AG10803 (cell line): ENCODE measurements around the gene SHC3.

Source experiments
- DNase-seq: peaks from one replicate; pipeline ENCODE4 v3.0.0; 2010; ENCODE audit warnings: low read depth
- H3K4me3 ChIP-seq: 2 replicates; pipeline ENCODE4 v1.5.1; 2011; ENCODE audit warnings: mild to moderate bottlenecking, low read length, control low read depth
- TF ChIP-seq, protein P1 (sequence below): conservative IDR thresholded peaks from 2 replicates; pipeline ENCODE4 v1.5.1; 2011; ENCODE audit warnings: mild to moderate bottlenecking, low read length, control low read depth, inconsistent platforms

Gene SHC3

DNA sequence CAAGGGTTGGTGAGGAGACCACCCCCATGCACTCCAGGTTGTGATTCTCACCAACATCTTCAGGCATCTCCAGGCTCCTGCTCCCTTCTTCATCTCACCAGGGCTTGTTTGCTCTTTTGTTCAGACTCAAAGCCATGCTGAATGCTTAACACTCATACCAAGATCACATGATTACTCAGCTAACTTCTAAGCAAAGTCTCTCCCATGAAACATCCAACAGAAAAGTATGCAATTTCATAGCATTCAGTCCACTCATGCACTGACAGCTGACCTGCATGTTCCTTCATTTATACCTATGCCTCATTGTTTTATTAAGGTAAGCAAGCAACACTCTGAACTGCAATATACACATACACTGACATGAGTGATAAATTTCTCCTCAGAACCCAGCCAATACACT, 69.0 kb downstream of the SHC3 start:
- TF ChIP-seq, protein P1, sequence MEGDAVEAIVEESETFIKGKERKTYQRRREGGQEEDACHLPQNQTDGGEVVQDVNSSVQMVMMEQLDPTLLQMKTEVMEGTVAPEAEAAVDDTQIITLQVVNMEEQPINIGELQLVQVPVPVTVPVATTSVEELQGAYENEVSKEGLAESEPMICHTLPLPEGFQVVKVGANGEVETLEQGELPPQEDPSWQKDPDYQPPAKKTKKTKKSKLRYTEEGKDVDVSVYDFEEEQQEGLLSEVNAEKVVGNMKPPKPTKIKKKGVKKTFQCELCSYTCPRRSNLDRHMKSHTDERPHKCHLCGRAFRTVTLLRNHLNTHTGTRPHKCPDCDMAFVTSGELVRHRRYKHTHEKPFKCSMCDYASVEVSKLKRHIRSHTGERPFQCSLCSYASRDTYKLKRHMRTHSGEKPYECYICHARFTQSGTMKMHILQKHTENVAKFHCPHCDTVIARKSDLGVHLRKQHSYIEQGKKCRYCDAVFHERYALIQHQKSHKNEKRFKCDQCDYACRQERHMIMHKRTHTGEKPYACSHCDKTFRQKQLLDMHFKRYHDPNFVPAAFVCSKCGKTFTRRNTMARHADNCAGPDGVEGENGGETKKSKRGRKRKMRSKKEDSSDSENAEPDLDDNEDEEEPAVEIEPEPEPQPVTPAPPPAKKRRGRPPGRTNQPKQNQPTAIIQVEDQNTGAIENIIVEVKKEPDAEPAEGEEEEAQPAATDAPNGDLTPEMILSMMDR = no peak
- H3K4me3 ChIP-seq = no peak overlapping the region
- peak; percentile 12 for DNase-seq

DNA sequence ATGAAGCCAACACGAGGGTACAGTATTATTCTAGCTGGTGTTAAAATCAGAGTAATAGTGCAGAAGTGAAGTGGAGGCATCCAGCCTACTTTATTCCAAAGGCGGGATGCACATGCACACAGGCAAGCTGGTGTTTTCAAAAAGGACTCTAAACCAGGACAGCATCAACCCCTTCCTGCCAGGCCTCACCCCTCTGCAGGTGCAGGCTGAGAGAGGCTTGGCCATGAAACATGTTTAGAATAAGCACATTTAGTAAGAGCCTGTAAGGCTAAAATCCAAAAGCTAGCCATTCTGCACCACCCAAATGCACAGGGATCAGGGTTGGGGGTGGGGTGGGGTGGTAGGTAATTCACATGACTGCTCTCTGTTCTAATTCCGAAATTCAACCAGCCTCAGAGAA, 71.2 kb downstream of the SHC3 start:
- DNase-seq = no peak
- TF ChIP-seq, protein P1 = no peak

DNA sequence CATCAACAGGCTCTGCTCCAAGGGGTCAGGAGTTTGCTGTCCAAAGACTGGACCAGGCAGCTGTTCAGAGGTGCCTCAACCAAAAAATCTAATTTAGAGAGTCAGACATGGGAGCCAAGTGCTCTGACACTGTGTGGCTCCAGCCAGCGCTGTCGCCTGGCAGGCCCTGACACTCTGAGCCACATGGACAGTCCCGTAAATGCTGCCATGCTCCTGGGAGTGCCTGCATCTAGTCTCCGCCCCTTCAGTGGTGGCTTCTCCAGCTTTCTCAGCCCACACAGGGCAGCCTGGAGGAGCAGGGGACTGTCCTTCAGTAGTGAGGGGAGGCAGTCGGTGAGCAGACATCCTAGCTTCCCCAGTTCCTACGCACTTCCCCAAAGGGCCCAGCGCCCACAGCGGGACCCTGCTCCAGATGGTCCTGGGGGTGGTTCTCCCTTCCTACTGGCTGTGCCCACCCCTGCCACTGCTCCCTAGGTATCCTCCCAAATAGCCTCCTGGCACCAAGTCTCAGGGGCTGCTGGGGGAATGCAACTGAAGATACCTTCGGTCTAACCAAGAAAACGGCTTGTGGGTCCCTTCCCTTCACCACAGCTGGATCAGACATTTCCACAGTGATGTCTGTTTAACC, 72.3 kb downstream of the SHC3 start:
- DNase-seq = no peak
- no peak overlapping the region for H3K4me3 ChIP-seq
- TF ChIP-seq, protein P1 = no peak

More for the DNA sequence above, 71.2 kb downstream of the SHC3 start:
- H3K4me3 ChIP-seq = no peak overlapping the region

DNA sequence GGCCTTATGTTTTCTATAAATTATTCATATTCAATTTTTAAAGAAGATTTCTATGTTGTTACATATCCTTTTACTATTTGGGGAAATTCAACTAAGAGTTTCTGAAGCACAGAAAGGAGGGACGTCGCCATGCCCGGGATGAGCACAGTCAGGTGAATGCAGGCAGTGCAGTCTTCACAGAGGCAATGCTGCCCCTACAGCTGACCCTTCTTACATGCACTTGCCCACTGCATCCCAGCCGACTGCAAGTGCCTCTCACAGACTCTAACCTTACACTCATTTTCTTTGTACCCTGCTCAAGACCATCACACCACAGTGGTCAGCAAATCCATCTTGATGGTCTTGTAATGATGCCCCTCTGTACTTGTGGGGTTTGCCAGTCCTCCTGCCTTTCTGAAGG, 73.8 kb downstream of the SHC3 start:
- no peak overlapping the region for H3K4me3 ChIP-seq
- DNase-seq = no peak
- TF ChIP-seq, protein P1 = no peak

DNA sequence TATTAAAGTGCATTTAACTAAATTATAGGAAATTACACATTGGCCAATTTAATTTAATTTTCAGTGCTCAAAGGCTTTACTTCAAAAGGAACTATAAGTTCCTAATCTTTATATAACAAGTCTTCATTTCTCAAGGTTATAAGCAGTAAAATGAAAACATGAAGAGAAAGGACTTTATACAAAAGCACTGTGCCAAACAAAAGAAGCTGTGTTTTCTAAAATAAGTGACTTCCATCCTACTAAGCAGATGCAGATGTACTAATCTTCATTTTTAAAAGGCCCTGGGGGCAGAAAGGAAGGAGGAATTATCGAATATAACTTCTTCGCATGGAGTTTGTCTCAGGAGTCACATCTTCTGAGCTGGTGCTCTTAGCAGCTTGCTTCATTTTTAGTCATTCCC, 81.4 kb downstream of the SHC3 start:
- DNase-seq = no peak
- no peak overlapping the region for H3K4me3 ChIP-seq
- TF ChIP-seq, protein P1 = no peak

DNA sequence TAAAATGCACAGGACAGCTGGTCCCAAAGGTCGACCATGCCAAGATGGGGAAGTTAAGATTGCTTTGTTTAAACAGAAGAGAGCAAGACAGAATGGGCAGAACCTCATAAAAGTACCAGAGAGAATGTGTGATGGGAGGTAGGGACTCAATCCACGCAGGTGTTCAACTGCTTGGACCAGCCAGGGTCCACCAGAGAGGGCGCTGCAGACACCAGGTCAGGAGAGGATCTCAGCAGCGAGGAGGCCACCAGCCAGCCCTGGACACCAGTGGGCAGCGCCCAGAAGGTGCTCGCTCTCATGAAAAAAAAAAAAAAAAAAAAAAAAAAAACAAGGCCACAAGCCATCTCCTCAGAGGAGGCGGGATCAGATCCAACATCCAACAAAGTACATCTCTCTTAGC, 81.8 kb downstream of the SHC3 start:
- TF ChIP-seq, protein P1 = no peak
- no peak for DNase-seq

DNA sequence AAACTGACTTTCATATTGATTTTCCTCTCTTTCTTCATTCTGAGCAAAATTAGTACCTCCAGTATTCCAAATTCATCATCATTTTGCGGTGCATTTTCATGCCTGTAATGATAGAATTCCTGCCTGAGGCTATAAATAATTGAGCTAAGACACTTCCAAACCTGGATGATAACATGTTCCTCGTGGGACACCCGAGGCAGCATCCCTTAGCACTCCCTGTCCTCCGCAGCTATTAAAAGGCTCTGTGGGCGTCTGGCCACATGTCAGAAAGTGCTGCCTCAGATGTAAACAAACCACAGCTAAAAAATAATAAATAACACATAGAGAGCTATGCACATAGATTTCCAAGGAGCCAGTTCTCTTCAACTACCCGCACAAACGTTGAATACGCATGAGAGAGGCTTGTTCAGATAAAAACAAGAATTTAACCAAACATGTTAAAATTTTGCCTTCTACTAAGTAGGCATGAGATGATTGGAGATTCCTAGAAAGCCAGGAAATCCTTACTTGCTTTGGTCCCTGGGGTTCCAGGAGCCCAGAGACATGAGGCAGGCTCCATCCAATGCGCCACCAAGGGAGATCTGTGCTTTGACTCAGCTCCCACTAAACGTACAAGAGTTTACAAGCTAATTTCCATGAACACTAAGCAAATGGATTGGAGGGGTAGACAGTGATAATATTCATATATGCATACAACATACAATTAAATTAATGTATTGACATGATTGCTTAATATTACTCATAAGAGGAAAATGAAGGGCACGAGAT, 82.7 kb downstream of the SHC3 start:
- no peak overlapping the region for H3K4me3 ChIP-seq
- TF ChIP-seq, protein P1 = no peak
- no peak for DNase-seq

More for the DNA sequence above, 81.8 kb downstream of the SHC3 start:
- no peak overlapping the region for H3K4me3 ChIP-seq
